Measurements from ENCODE around the gene NUP153.

- TF ChIP-seq, protein P1, sequence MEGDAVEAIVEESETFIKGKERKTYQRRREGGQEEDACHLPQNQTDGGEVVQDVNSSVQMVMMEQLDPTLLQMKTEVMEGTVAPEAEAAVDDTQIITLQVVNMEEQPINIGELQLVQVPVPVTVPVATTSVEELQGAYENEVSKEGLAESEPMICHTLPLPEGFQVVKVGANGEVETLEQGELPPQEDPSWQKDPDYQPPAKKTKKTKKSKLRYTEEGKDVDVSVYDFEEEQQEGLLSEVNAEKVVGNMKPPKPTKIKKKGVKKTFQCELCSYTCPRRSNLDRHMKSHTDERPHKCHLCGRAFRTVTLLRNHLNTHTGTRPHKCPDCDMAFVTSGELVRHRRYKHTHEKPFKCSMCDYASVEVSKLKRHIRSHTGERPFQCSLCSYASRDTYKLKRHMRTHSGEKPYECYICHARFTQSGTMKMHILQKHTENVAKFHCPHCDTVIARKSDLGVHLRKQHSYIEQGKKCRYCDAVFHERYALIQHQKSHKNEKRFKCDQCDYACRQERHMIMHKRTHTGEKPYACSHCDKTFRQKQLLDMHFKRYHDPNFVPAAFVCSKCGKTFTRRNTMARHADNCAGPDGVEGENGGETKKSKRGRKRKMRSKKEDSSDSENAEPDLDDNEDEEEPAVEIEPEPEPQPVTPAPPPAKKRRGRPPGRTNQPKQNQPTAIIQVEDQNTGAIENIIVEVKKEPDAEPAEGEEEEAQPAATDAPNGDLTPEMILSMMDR (IDR thresholded peaks at IDR 0.05; ENCODE audit: low read depth, low read length, poor library complexity, severe bottlenecking): no peak
- TF ChIP-seq EZH2phosphoT487 (IDR thresholded peaks at IDR 0.05; ENCODE audit: borderline replicate concordance, low read length): no peak
Measured at GRCh38 chr6:17709476-17709875, 2.8 kb upstream of the NUP153 start.

Measured in DOHH2 (cell line).